Measurements from ENCODE around the gene CEP85L. TPM values are rescaled to one million over a fixed set of nuclear protein-coding genes. Genes with fewer than 3 reads are reported as not detected.

The CEP85L gene
- 7.4 and 9.6 TPM in 2 replicates for total RNA-seq (2014; rRNA removed; shearing (Covaris generic))
- total RNA-seq (2022): 12.0 and 15.4 TPM in 2 replicates
- Bru-seq, nascent RNA: percentile 77 among the genes with signal in this experiment
- percentile 67 among the genes with signal in this experiment for BruChase-seq, experiment 1, labeled RNA remaining after a 6-hour chase
- percentile 65 among the genes with signal in this experiment for BruChase-seq, experiment 2, labeled RNA remaining after a 2-hour chase
- long read RNA-seq, partial matches to known transcripts: 0 of 3 reads
- long read RNA-seq, other reads (novel, unspliced or antisense): 2 of 3 reads

DNA sequence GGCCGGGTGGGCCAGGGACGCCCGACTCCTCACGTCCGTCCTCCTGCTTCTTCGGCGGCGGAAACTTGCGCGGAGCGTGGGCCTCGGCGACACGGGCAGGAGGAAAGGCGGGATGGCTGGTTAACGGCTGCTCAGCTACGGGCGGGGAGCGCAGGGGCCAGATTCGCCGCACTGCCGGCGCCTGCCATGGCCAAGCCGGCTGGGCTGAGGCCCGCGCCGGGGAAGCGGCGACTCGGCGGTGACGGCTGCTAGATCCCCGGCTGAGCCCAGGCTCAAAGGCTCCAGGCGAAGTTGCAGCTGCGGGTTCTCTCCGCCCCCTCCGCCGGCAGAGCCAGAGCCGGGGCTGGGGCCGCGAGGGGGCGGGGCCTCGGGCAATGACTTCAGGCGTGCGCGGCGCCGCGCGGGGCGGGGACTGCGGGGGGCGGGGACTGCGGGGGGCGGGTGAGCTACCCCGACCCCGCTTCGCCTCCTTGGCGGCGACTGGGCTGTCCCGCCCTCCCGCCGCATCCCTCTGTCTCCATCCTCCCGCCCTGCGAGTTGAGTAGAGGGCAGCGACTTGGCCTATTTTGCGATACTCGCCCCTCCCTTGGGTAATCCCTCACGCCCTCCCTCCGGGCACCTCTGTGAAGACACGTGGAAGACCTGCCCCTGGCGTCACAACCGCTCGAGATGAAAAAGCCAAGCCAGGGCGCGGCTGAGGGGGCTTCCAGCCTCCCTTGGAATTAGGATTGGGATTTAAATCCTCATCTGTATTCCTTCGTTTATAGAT is at the start of gene CEP85L:
Gene CEP85L (minus strand): TSS at position 310 of the 769 bp plus-strand sequence. CDS start 322 bp downstream, outside the sequence.
- Histone ChIP-seq H4K20me1 (ENCODE audit: insufficient read depth, low read length) (peaks cover 9% of the 10 kb centered on the region), H3K27ac (ENCODE audit: low read depth, low read length, poor library complexity, severe bottlenecking) (peak within 1 kb of the TSS; percentile 25), H3K9me3 (ENCODE audit: low read length) (no peaks in the 10 kb centered on the region), H3K79me2 (ENCODE audit: insufficient read depth, low read depth, low read length) (no peaks in the 10 kb centered on the region), H3K4me3 (ENCODE audit: low read depth, low read length, poor library complexity, severe bottlenecking) (peak within 1 kb of the TSS; percentile 81), H3K36me3 (ENCODE audit: insufficient read depth, low read length) (no peaks in the 10 kb centered on the region), H3K4me1 (ENCODE audit: insufficient read depth, low read length, poor library complexity, severe bottlenecking) (peaks cover 50% of the 10 kb centered on the region), H3K9me2 (ENCODE audit: insufficient read depth, low read length) (no peaks in the 10 kb centered on the region), H3K4me2 (ENCODE audit: low read length) (peak within 1 kb of the TSS; percentile 98), H2AFZ (ENCODE audit: low read length) (peak within 1 kb of the TSS; percentile 98)
- peak; percentile 93 for DNase-seq (ENCODE audit: low spot score)
- no TSS peak for BruUV-seq (replicated peaks)
- POLR2A ChIA-PET: interaction anchor here (0.7 to 1.5 kb wide), 5 partner anchors 8 to 157 kb away, joined by 3 to 9 read pairs (median 4); no protein-coding TSS in a partner anchor
- CTCF ChIA-PET (ENCODE audit: unreplicated experiment): interaction anchor here (0.6 kb wide), 1 partner anchor 243 kb away, joined by 5 read pairs; no protein-coding TSS in a partner anchor
- intact Hi-C loops (cut with micrococcal nuclease; ENCODE audit: unreplicated experiment): loop anchor here (1.0 to 2.0 kb wide), 2 partner anchors 58 to 243 kb away; partner anchors contain the start of gene ASF1A
- no peak for TF ChIP-seq EZH2phosphoT487 (IDR thresholded peaks at IDR 0.05; ENCODE audit: borderline replicate concordance, low read depth, low read length)
- TF ChIP-seq, protein P1, sequence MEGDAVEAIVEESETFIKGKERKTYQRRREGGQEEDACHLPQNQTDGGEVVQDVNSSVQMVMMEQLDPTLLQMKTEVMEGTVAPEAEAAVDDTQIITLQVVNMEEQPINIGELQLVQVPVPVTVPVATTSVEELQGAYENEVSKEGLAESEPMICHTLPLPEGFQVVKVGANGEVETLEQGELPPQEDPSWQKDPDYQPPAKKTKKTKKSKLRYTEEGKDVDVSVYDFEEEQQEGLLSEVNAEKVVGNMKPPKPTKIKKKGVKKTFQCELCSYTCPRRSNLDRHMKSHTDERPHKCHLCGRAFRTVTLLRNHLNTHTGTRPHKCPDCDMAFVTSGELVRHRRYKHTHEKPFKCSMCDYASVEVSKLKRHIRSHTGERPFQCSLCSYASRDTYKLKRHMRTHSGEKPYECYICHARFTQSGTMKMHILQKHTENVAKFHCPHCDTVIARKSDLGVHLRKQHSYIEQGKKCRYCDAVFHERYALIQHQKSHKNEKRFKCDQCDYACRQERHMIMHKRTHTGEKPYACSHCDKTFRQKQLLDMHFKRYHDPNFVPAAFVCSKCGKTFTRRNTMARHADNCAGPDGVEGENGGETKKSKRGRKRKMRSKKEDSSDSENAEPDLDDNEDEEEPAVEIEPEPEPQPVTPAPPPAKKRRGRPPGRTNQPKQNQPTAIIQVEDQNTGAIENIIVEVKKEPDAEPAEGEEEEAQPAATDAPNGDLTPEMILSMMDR (conservative IDR thresholded peaks at IDR 0.05; ENCODE audit: low read length): 0 out of 2 replicates have a peak, but pooled peaks have one; percentile 4

DNA sequence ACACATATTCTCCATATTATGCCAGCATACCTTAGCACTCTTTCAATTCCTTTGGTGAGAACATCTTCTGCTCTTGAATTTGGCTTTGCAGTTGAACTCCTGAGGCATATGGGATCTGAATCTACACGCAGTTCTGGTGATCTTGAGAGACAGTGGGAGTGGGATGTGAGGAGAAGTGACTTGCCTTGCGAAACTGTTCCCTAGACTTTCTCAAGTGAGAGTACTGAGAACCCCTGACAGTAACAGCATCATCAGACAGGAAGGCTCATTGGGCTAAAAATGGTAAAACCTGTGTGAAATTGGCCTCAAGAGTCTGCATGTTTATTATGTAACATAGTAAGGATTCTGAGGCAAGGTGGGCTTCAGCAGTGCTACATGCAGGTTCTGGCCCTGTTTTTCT is 49.1 kb upstream of the CEP85L start:
- no peak overlapping the region for H3K4me2 ChIP-seq (ENCODE audit: low read length)
- POLR2A ChIA-PET: interaction anchor here (0.7 kb wide), 1 partner anchor 9 kb away, joined by 5 read pairs; no protein-coding TSS in a partner anchor
- no peak overlapping the region for H2AFZ ChIP-seq (ENCODE audit: low read length)
- H3K79me2 ChIP-seq (ENCODE audit: insufficient read depth, low read depth, low read length): peaks cover 6% of the 10 kb centered on the region; the same call in 1 of the 2 replicates
- H3K9me3 ChIP-seq (ENCODE audit: low read length): no peaks in the 10 kb centered on the region
- no TSS peak for BruUV-seq (replicated peaks)
- no peaks in the 10 kb centered on the region for H4K20me1 ChIP-seq (ENCODE audit: insufficient read depth, low read length)
- TF ChIP-seq, protein P1 (conservative IDR thresholded peaks at IDR 0.05; ENCODE audit: low read length): no peak
- TF ChIP-seq EZH2phosphoT487 (IDR thresholded peaks at IDR 0.05; ENCODE audit: borderline replicate concordance, low read depth, low read length): no peak
- DNase-seq (ENCODE audit: low spot score): no peak
- intact Hi-C loops (cut with micrococcal nuclease; ENCODE audit: unreplicated experiment): no loop called here
- H3K4me3 ChIP-seq (ENCODE audit: low read depth, low read length, poor library complexity, severe bottlenecking): no peak overlapping the region
- CTCF ChIA-PET (ENCODE audit: unreplicated experiment): no interaction called here
- no peak overlapping the region for H3K27ac ChIP-seq (ENCODE audit: low read depth, low read length, poor library complexity, severe bottlenecking)
- H3K4me1 ChIP-seq (ENCODE audit: insufficient read depth, low read length, poor library complexity, severe bottlenecking): peaks cover 17% of the 10 kb centered on the region
- H3K36me3 ChIP-seq (ENCODE audit: insufficient read depth, low read length): peaks cover 14% of the 10 kb centered on the region
- no peaks in the 10 kb centered on the region for H3K9me2 ChIP-seq (ENCODE audit: insufficient read depth, low read length)

All from OCI-LY7 (cell line).